Daoy (cell line): Measurements from ENCODE around the gene HM13. TPM values are rescaled to one million over a fixed set of nuclear protein-coding genes. Genes with fewer than 3 reads are reported as not detected.
"Not testable (repeated sequence)": the region's sequence is repeated elsewhere in the genome, so short reads cannot be mapped to it uniquely, and the experiment has no call there.

Source experiments
- DNase-seq: peaks from one replicate; pipeline ENCODE4 v3.0.0-alpha.2; 2015; ENCODE audit warnings: low read depth
- total RNA-seq: library from RNA; depleted of rRNA; stranded (reverse); fragments of >200 nt; shearing (Covaris generic); gene quantifications from 2 replicates; pipeline ENCODE4 v1.2.3, GENCODE V29; 2014; rRNA removed

Gene HM13, protein sequence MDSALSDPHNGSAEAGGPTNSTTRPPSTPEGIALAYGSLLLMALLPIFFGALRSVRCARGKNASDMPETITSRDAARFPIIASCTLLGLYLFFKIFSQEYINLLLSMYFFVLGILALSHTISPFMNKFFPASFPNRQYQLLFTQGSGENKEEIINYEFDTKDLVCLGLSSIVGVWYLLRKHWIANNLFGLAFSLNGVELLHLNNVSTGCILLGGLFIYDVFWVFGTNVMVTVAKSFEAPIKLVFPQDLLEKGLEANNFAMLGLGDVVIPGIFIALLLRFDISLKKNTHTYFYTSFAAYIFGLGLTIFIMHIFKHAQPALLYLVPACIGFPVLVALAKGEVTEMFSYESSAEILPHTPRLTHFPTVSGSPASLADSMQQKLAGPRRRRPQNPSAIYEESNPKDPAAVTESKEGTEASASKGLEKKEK
- 25.7 and 34.8 TPM in 2 replicates for total RNA-seq

DNA sequence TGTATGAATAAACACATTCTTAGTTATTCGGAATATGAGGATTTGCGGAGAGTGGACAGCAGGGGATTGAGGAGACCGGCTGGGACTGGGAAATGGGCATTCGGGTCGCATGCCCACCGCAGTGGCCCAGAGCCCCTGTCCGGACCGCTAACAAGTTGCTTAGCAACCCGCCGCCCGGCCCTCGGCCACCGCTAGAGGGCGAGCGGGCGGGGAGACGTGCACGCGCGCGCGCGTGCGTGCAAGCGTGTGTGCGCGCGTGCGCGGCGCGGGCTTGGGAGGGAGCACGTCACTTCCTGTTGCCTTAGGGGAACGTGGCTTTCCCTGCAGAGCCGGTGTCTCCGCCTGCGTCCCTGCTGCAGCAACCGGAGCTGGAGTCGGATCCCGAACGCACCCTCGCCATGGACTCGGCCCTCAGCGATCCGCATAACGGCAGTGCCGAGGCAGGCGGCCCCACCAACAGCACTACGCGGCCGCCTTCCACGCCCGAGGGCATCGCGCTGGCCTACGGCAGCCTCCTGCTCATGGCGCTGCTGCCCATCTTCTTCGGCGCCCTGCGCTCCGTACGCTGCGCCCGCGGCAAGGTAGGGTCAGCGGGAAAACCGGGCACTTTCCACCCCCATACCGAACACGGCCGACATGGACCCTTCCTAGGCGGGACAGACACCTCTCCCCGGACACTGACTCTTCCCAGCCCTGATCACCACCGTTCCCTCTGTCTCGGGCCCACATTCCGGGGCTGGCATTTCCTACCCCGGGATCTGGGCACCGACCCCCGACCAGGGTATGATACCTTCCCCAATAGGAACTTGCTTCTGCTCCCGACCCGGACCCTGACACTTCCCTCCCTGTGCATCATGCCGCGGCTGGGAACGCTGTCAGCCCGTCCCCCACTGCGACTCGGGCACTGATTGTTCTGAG, at the start of gene HM13:
HM13 (plus strand) TSS at position 289 of the 918 bp plus-strand sequence; CDS start at position 399, 110 bp downstream.
- peak; percentile 96 for DNase-seq

DNA sequence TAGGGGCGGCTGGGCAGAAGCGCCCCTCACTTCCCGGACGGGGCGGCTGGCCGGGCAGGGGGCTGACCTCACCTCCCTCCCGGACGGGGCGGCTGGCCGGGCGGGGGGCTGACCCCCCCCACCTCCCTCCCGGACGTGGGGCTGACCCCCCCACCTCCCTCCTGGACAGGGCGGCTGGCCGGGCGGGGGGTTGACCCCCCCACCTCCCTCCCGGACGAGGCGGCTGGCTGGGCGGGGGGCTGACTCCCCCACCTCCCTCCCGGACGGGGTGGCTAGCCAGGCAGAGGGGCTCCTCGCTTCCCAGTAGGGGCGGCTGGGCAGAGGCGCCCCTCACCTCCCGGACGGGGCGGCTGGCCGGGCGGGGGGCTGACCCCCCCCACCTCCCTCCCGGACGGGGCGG, 43.3 kb upstream of the HM13 start:
- not testable (repeated sequence) for DNase-seq

DNA sequence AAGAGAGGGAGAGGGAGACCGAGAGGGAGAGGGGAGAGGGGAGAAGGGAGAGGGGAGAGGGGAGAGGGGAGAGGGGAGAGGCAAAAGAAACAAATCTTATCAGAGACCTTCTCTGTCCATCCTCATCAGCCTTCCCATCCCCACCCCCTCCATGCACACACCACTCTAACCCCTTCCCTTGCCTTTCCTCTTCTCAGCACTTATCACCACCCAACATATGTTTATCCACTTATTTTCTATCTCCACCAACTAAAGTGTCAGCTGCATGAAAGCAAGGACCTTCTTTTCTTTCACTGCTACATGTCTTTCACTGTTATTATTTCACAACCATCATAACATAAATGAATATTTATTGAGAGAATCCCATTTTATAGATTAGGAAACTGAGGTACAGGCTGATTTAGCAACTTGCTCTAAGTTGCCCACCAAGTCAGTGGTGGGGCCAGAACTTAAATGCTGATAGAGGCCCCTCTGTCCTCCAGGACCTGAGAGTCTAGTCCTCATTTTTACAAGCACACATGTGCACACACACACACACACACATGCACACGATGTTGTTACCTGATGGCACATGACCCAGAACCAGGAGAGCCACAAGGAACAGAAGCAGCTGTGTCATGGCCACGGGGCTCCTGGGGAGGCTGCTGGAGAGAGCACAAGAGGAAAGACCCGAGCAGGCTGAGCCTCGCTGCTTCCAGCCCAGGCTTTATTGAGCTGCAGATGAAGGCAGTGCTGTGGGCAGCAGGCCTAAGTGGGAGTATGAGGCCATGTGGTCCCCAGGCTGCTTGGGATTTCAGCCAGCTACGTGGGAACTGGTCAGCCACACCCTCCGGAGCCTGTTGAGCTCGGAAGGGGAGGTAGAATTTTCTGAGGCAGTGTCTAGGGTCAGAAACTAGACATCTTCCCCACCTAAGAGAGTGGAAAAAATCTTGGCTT, 41.6 kb upstream of the HM13 start:
- DNase-seq, result no peak

DNA sequence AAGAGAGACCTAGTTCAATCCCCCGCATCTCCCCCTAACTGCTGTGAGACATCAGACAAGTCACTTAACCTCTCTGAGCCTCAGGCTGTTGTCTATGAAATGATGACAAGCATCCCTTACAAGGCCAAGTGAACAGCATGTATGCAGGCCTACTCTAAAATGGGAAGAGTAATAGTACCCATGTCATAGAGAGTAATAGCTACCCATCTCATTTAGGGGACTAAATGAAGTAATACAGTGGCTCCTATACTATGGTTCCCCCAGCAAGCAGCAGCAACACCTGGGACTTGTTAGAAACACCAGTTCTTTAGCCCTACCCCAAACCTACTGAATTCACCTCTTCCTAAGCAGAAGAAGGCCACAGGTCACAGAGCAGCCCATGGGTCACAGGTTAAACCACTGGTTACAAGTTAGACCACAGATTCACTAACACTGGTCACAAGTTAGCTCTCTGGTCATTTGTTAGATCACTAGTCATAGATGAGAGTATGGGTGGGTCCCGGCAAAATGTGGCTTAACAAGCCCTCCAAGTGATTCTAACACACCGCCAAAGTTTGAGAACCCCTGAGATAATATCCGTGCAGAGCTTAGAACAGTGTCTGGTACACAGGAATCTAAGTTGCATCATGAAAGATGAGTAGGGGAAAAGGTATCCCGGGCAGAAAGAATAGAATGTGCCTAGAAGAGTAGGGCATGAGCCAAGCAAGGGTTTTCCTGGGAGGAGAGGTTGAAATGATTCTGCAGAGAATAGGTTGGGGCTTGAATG, 40.7 kb upstream of the HM13 start:
- no peak for DNase-seq

DNA sequence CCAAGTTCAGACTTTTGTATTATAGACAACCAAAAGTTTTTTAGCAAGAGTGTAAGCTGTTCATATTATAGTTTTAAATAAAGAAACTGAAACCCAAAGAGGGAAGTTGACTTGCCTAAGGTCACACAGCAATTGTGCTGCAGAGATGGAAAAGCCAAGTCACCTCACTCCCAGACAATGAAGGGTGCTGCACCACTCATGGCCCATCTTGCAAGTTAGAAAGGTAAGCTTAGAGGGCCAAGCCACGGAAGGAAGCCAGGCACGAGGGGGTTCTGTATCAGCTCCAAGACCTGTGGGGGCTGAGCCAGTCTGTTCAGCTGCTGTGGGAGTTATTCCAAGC, 40.2 kb upstream of the HM13 start:
- DNase-seq, result no peak

DNA sequence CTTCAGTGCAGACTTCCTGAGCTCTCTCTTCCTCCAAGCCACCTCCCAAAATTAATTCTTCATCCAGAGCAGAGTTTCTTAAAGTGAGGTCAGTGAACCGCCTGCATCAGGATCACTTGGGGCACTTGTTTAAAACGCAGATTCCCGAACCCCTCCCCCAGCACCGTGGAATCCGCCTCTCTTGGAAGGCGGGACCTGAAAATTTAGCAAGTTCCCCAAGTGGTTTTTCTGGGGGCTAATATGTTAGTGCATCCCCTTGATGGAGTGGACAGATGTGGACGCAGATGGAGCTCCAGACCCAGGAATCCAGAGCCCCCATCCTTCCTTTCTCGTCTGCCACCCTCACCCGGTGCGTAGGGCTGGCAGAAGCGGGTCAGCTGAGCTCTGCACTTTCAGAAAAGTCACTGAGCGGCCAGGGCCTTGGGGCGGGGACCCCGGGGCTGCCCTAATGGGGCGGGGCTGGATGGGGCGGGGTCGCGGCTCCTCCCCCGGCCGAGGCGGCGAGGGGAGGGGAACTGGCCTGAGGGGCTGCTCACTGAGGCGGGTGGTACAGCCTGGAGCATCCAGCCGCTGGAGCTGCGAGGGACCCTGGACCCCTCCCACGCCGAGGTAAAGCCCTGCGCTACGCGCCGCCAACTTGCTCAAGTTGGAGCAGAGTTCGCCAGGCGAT, 39.3 kb upstream of the HM13 start, which contains the start of the genes DEFB124 and REM1:
DEFB124 (minus strand) TSS at position 370 of the 670 bp plus-strand sequence. CDS start 2,114 bp downstream, outside the sequence.
REM1 (plus strand) TSS at position 531 of the 670 bp plus-strand sequence. CDS start 1,158 bp downstream, outside the sequence.
- no peak for DNase-seq

DNA sequence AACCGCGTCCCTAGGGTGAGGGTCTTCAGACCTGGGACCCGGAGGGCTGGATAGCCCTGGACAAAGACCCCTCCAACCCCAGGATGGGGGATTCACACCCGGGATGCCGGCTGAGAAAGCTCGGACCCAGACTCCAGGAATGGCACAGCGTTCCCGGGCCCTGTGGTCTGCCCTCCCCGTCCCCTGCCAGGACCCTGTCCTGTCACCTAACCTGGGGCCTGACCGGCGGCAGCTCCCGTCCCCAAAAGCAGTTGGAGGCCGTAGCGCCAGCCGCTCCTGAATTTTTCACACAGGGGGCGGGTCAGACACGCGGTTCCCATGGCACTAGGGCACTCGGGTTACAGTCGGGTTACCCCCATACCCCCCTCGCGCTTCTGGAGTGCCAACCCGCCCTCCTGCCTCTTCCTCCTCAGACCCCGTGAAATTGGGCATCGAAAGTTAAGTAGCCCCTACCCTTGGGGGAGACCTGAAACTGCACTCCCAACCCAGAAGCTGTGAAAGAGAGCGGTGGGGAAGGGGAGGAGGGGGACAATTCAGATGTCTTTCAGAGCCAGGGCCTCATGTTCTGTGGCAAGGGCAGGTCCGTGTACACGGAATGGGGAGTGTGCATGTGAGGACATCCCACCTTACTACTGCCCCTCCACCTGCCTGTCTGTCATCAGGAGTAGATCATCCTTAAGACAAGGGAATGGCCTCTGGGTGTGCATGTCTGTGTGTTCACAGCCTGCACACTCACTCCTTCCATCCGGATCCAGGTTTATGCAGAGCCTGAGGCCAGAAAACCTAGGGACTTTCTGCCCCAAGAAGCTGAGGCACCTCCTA, 38.6 kb upstream of the HM13 start:
- no peak for DNase-seq

DNA sequence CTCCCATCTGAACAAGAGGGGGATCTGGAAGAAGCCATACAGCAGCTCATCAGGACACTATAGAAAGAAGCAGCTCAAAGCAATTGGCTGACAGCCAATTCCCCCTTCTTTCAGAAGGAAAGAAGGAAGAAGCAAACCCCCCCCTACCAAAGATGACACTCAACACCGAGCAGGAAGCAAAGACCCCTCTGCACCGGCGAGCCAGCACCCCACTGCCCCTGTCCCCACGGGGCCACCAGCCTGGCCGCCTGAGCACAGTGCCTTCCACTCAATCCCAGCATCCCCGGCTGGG, 38.0 kb upstream of the HM13 start:
- DNase-seq, result no peak

DNA sequence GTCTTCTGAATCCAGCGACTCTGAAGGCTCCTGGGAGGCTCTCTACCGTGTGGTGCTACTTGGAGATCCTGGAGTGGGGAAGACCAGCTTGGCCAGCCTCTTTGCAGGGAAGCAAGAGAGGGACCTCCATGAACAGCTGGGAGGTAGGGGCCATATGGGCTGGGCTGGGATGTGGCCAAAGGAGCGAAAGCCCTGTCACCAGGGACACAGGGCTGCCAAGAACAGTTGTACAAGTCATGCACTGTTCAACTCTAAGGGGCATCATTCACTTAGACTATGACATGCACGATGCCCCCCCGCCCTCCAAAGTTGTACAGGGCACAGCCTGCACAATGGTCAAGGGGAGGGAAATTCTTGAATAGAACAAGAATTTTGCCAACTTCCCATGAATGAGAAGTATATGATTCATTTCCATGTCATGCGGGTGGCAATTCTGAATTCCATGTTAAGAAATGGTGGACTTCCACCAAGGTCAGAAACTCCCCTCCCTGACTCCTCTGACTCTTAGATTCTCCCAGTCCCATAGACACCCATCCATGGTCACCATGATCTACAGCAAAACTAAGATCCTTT, 37.5 kb upstream of the HM13 start:
- no peak for DNase-seq

DNA sequence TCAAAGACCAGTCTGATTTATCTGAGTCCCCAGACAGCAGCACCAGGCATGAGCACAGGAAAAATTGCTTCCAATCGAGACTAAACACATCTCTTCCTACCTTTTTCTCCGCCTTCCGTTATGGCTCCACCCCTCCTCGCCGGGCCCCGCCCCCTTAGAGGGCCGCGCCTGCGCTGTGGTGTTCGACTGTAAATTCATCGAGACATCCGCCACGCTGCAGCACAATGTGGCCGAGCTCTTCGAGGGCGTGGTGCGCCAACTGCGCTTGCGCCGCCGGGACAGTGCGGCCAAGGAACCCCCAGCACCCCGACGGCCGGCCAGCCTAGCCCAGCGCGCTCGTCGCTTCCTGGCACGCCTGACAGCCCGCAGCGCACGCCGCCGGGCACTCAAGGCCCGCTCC, 30.2 kb upstream of the HM13 start:
- DNase-seq, result no peak

DNA sequence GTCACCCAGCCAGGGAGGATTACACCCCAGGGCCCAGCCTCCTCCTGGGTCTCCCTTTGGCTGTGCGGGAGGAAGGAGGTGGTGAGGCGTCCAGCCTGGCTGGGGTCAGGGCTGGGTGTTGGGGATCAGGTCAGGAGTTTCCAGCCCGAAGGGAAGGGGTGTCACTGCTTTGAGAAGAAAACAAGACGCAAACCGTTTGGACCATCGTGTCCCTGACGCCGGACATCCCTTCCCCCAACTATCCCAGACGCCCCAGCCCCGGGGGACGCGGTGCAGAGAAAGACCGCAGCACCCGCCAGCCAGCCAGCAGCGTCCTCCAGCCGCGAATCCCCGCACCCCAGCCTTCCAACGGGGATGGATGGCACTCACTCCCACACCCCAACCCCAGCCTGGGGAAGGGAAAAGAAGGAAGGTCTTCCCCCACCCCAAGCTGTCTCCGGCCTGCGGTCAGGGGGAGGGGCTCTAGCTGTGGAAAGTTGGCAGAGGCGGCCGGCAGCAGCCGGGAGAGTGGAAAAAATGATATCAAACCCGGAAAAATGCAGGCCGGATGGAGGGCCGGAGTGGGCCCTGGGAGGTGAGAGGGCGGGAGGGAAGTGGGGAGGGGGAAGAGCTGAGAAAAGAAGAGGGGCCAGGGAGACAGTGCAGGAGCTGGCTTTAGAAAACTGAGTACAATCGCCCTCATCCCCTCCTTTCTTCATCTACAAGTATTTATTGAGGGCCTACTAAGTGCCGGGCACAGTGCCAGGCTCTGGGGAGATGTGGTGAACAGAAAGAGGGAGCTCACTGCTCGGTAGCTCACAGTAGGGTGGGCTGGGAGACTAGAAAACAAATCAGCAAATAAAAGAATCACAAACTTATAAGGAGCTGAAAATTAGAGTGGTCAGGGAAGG, 28.5 kb upstream of the HM13 start:
- peak; percentile 45 for DNase-seq

DNA sequence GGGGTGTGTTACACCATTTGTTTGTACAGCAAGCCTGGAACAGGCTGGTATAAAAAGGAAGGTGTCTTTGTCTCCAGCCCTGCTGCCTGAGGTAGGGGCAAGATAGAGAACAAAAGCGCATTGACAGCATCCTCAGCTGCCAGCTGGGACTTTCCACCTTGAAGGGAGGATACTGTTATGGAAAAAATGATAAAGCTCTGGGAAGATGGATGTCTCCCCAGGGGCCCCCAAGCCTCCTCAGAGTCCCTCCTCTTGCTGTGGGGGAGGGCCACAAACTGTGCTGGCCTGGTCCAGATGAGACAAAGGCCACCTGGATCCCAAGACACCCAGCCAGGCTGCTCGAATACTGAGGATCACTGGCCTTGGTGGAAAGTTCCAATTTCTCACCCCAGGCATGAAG, 26.1 kb upstream of the HM13 start:
- no peak for DNase-seq

DNA sequence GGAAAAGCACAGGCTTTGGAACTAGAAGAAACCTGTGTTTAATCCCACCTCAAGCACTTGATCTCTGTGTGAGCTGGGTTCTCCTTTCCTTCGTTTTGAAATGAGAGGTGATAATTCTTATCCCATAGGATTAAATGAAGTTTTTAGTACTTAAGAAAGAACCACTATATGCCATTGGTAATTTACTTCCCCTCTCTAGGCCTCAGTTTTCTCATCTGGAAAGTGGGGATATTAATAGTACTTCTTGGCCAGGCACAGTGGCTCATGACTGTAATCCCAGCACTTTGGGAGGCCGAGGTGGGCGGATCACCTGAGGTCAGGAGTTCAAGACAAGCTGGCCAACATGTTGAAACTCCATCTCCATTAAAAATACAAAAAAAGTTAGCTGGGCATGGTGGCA, 25.1 kb upstream of the HM13 start:
- no peak for DNase-seq

DNA sequence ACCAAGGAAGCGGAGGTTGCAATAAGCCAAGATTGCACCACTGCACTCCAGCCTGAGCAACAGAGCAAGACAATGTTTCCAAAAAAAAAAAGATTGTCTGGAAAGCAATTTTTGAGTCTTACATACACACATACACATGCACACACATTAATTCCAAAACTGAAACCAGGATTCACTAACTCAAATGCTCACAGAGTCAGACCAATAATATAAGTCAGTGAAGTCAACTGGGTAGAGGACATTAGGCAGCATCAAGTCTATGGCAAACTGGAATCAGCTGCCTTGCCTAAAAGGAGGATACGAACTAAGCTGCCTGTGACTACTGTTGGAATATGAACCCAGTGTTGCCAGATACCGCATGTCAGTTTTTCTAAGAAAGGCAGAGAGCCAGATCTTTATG, 23.5 kb upstream of the HM13 start:
- no peak for DNase-seq

DNA sequence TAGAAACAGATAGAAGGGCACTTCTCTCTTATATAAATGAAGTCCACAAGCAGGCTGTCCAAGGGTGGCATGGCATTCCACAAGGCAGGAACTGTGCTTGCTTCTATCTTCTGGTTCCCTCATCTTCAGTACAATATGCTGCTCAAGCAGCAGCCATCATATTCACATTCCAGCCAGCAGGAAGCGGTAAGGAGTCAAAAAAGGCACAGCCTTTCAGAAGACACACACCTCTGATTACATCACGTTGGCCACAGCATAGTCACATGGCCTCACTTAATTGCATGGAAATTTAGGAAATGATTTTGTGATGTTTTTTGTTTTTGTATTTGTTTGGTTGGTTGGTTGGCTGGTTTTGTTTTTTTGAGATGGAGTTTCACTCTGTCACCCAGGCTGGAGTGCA, 20.1 kb upstream of the HM13 start:
- DNase-seq, result no peak

DNA sequence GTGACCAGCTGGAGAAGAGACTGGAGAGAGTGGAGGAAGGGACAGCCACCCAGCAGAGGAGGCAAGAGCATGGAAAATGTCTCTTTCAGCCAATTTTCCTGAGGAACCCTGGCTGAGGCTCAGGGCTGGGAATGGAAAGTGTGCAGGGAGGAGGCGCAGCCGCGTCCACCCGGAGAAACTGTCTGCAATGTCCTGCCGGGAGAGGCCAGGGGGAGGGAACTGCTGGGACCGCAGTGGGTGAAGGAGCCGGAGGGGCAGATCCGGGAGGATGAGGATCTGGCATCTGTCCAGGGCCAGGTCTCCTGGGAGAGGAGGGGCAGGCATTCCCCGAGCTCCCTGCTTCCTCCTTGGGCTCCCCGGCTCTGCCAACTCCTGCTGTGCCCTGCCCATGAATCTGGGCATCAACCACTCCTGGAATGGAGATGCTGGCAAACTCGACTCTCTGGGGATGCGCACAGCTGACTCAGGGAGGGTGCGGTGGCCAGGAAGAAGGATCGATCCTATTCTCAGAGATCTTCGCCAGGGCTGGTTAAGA, 17.4 kb upstream of the HM13 start:
- DNase-seq, result no peak

DNA sequence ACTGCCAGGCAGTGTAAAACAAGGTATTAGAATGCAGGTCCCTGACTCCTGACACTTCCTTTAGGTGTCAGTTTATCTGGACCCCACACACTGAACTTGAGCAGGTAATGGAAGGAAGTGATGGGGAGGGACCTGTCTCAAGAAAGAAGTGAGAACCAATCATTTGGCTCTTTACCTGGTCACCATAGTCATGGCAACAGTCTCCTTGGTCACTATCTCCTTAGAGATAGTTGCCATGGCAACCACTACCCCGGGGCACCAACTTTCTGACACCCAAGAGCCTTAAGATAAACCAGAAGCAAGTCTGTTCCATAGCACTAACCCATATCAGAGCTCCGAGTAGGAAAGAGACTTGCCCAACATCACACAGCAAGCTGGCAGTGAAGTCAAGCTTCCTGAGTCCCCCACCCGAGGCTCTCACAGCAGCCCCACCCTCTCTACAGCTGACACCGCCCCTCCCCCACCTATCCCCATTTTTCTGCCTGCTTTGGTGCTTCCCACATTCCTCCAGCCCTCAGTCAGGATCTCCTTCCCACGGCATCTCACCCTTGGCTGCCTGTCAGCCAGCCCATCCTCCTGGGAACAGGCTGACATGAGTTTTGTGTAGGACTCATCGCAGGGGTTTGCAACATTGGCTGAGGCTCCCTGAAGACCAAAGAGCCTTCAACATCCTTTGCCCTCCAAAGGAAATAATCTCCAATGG, 16.3 kb upstream of the HM13 start:
- DNase-seq, result no peak
